Esophagus muscularis mucosa (tissue), 3 donors: ENCODE data around the gene SIRPA.

Experiments used
- CTCF ChIP-seq, 3 experiments: fragments of 200-600 bp in 2 of 3; fragments of 450-650 bp in 1 of 3; sonication (generic) in 2 of 3; IDR thresholded peaks; one replicate each; pipeline ENCODE4 v1.5.1; 2017 to 2019; ENCODE audit warnings: antibody characterized with exemption in 3 of 3, mild to moderate bottlenecking in 2 of 3, moderate library complexity in 1 of 3
- POLR2A ChIP-seq: fragments of 450-650 bp; IDR thresholded peaks from one replicate; pipeline ENCODE4 v1.6.1; 2017; ENCODE audit warnings: antibody characterized with exemption, moderate library complexity, mild to moderate bottlenecking, low read depth

- no peak for TF ChIP-seq CTCF (IDR thresholded peaks at IDR 0.05)
- TF ChIP-seq POLR2A: no peak
These were observed 37.8 kb downstream of the SIRPA start for GRCh38 chr20:1932971-1933370.
